Prostate gland (tissue), 2 donors: Measurements from ENCODE around the gene CRELD1. TPM values are rescaled to one million over a fixed set of nuclear protein-coding genes. Genes with fewer than 3 reads are reported as not detected.
"Not testable (repeated sequence)": the region's sequence is repeated elsewhere in the genome, so short reads cannot be mapped to it uniquely, and the experiment has no call there.

ENCODE experiments used
- DNase-seq: peaks from one replicate; pipeline ENCODE4 v3.0.0-alpha.2; 2019; ENCODE audit warnings: low spot score
- H3K27ac ChIP-seq, 2 donors: fragments of 200-600 bp; sonication (generic); 2 replicates each; pipeline ENCODE4 v1.5.1; 2017 to 2019
- H3K27me3 ChIP-seq: fragments of 200-600 bp; sonication (generic); replicated peaks from 2 replicates; pipeline ENCODE4 v1.5.1; 2019; ENCODE audit not compliant: insufficient read depth
- H3K36me3 ChIP-seq, 2 donors: fragments of 200-600 bp; sonication (generic); 1 replicate in 1 of 2; 2 replicates in 1 of 2; pipeline versions ENCODE4 v1.5.1 to v1.8.1; 2017 to 2019
- H3K4me1 ChIP-seq: fragments of 200-600 bp; sonication (generic); replicated peaks from 2 replicates; pipeline ENCODE4 v1.5.1; 2019
- H3K4me3 ChIP-seq, 2 donors: fragments of 200-600 bp; sonication (generic); 2 replicates each; pipeline ENCODE4 v1.5.1; 2017 to 2019
- H3K9me3 ChIP-seq: fragments of 200-600 bp; sonication (generic); 2 replicates; pipeline ENCODE4 v1.5.1; 2017
- CTCF ChIP-seq, 4 experiments: fragments of 200-600 bp in 2 of 4; fragments of 450-650 bp in 2 of 4; sonication (generic) in 2 of 4; IDR thresholded peaks; 1 replicate in 3 of 4; 2 replicates in 1 of 4; pipeline ENCODE4 v1.5.1; 2016 to 2019; ENCODE audit warnings: antibody characterized with exemption in 4 of 4, mild to moderate bottlenecking in 2 of 4, moderate library complexity in 2 of 4
- POLR2A ChIP-seq: fragments of 450-650 bp; IDR thresholded peaks from one replicate; pipeline ENCODE4 v1.6.1; 2016; ENCODE audit warnings: antibody characterized with exemption, mild to moderate bottlenecking
- POLR2AphosphoS5 ChIP-seq: sonication (generic); formaldehyde crosslinking; IDR thresholded peaks from one replicate; pipeline ENCODE4 v1.6.1; 2017; ENCODE audit warnings: antibody characterized with exemption
- WGBS: methylation state at CpG from one replicate; pipeline ENCODE4 v1.1.5; 2018; 5-methylcytosine and 5-hydroxymethylcytosine counted together
- intact Hi-C: fragments of 100-400 bp; cut with DNase I; formaldehyde crosslinking; loops from one replicate; pipeline ENCODE4 v1.14.2; 2022
- total RNA-seq, 2 donors: library from RNA; depleted of rRNA; stranded (reverse); fragments of >200 nt; gene quantifications; one replicate each; pipeline ENCODE4 v1.1.0, GENCODE V29; 2016

Gene CRELD1
- total RNA-seq, 2 donors from 2014 or later, result 46.9 to 64.9 TPM

DNA sequence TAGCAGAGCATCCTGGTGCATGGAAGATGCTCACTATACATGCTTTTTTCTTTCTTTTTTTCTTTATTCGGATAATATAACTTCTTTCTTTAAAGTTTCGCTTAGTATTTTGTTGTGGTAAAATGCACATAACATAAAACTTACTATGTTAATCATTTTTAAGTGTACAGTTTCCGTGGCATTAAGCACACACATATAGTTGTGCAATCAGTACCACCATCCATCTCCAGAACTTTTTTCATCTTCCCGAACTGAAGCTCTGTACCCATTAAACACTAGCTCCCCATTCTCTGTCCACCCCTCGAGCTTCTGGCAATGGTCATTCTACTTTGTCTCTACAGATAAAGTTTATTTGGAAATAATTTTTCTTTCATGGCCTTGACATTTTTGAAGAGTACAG is 44.2 kb upstream of the CRELD1 start:
- Histone ChIP-seq H3K4me3 (no peak overlapping the region), H3K9me3 (no peaks in the 10 kb centered on the region), H3K4me1 (no peaks in the 10 kb centered on the region), H3K27ac (no peak overlapping the region), H3K27me3 (no peaks in the 10 kb centered on the region), H3K36me3 (peaks cover 0 to 9% of the 10 kb centered on the region in 2 donors)
- intact Hi-C loops, result no loop called here
- DNase-seq, result no peak
- TF ChIP-seq POLR2AphosphoS5 (no peak), POLR2A (no peak), CTCF (IDR thresholded peaks at IDR 0.05) (no peak)
- WGBS, result 76% methylated on average over 5 of the region's 5 CpGs

GRCh38 chr3:9890249-9891071 is 43.2 kb upstream of the CRELD1 start, which contains the start of gene JAGN1:
Gene JAGN1 (plus strand): TSS chr3:9890610. CDS start chr3:9890723, 113 bp downstream.
- intact Hi-C loops, result loop anchor here (2.0 kb wide), 1 partner anchor 24 kb away; no protein-coding TSS in a partner anchor
- H3K4me1 ChIP-seq, result no peaks in the 10 kb centered on the region
- peaks cover 0 to 9% of the 10 kb centered on the region in 2 donors for H3K36me3 ChIP-seq
- under 1% methylated on average over 55 of the region's 62 CpGs for WGBS
- H3K9me3 ChIP-seq, result no peaks in the 10 kb centered on the region
- H3K4me3 ChIP-seq, result peak within 1 kb of the TSS; percentile 92
- peak within 1 kb of the TSS; percentile 94 to 95 for H3K27ac ChIP-seq
- no peaks in the 10 kb centered on the region for H3K27me3 ChIP-seq
- TF ChIP-seq POLR2A, result peak; percentile 89
- TF ChIP-seq CTCF (IDR thresholded peaks at IDR 0.05), result peak in 1 of 4 experiments; percentile 14
- TF ChIP-seq POLR2AphosphoS5, result peak; percentile 87
- DNase-seq, result peak; percentile 84

- Histone ChIP-seq H3K9me3 (no peaks in the 10 kb centered on the region), H3K36me3 (peaks cover 0 to 9% of the 10 kb centered on the region in 2 donors), H3K27me3 (no peaks in the 10 kb centered on the region), H3K4me1 (no peaks in the 10 kb centered on the region), H3K4me3 (peak overlapping the region; percentile 92), H3K27ac (peak overlapping the region; percentile 94 to 95)
- 11% methylated on average over 12 of the region's 12 CpGs for WGBS
- TF ChIP-seq POLR2A (no peak), CTCF (IDR thresholded peaks at IDR 0.05) (no peak), POLR2AphosphoS5 (no peak)
- DNase-seq, result no peak
- intact Hi-C loops, result loop anchor here (2.0 kb wide), 1 partner anchor 24 kb away; no protein-coding TSS in a partner anchor
These were observed 42.5 kb upstream of the CRELD1 start for GRCh38 chr3:9891072-9891622.

GRCh38 chr3:9893739-9894138 is 39.9 kb upstream of the CRELD1 start:
- intact Hi-C loops, result no loop called here
- TF ChIP-seq CTCF (IDR thresholded peaks at IDR 0.05), result no peak
- TF ChIP-seq POLR2A, result no peak
- no peak for TF ChIP-seq POLR2AphosphoS5
- H3K4me3 ChIP-seq, result no peak overlapping the region
- H3K27me3 ChIP-seq, result no peaks in the 10 kb centered on the region
- H3K4me1 ChIP-seq, result no peaks in the 10 kb centered on the region
- peaks cover 0 to 9% of the 10 kb centered on the region in 2 donors for H3K36me3 ChIP-seq
- no peak for DNase-seq
- WGBS, result 95% methylated on average over 1 of the region's 1 CpG
- H3K9me3 ChIP-seq, result no peaks in the 10 kb centered on the region
- no peak overlapping the region for H3K27ac ChIP-seq

- DNase-seq, H3K36me3 ChIP-seq, H3K27ac ChIP-seq, H3K9me3 ChIP-seq, intact Hi-C loops, H3K27me3 ChIP-seq, H3K4me1 ChIP-seq, H3K4me3 ChIP-seq: not testable (repeated sequence)
- 88% methylated on average over 3 of the region's 3 CpGs for WGBS
These were observed 37.9 kb upstream of the CRELD1 start for GRCh38 chr3:9895715-9896114.

DNA sequence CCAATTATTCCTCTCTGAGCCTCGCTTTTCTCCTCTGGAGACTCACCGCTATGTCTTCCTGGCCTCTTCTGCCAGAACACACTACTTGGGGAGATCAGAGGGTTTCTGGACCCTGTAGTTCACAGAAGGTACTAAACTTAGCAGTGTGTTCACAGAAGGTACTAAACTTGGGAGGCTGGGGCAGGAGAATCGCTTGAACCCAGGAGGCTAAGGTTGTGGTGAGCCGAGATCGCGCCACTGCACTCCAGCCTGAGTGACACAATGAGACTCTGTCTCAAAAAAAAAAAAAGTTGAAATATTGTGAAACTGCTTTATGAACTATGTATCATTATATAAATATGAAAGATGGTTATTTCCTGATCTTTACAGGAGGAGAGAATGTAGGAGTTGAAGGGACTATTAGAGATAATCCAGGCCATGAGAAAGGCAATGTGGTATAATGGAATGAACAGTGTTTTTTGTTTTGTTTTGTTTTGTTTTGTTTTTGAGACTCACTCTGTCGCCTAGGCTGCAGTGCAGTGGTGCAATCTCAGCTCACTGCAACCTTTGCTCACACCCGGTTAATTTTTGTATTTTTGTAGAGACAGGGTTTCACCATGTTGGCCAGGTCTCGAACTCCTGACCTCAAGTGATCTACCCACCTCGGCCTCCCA is 36.8 kb upstream of the CRELD1 start:
- H3K27me3 ChIP-seq, H3K36me3 ChIP-seq, intact Hi-C loops, H3K4me1 ChIP-seq, H3K9me3 ChIP-seq, DNase-seq, H3K4me3 ChIP-seq: not testable (repeated sequence)
- WGBS, result 92% methylated on average over 10 of the region's 10 CpGs
- peak overlapping the region; percentile 75 to 86 for H3K27ac ChIP-seq
